Uterine smooth muscle cell (primary cell): ENCODE measurements around the gene CYP4V2. TPM values are rescaled to one million over a fixed set of nuclear protein-coding genes. Genes with fewer than 3 reads are reported as not detected.

ENCODE experiments used
- total RNA-seq: library from RNA; depleted of rRNA; stranded (reverse); fragments of >200 nt; gene quantifications from 2 replicates; pipeline ENCODE4 v1.2.3, GENCODE V29; 2014

Gene CYP4V2
- total RNA-seq: 10.9 and 17.4 TPM in 2 replicates

GRCh38 chr4:186191200-186192065 is at the start of gene CYP4V2:
Gene CYP4V2, plus strand, starts transcription at chr4:186191567. Its CDS starts 257 bp downstream, at chr4:186191824.

GRCh38 chr4:186227221-186227620 is 35.9 kb downstream of the CYP4V2 start, which contains the start of gene KLKB1:
Gene KLKB1, plus strand, starts transcription at chr4:186227507. Its CDS starts 689 bp downstream, at chr4:186228196.

Other genes with a start within 250 kb of the CYP4V2 start
- gene TLR3, start 122.4 kb upstream of the CYP4V2 start, total RNA-seq: 1.5 and 1.8 TPM in 2 replicates
- 4.5 and 5.2 TPM in 2 replicates for gene FAM149A, start 86.9 kb upstream of the CYP4V2 start, total RNA-seq
- gene KLKB1, start 35.9 kb downstream of the CYP4V2 start, total RNA-seq: not detected in 2 replicates
- not detected in 2 replicates for gene F11, start 74.6 kb downstream of the CYP4V2 start, total RNA-seq